ENCODE data around the gene SH3PXD2A. TPM values are rescaled to one million over a fixed set of nuclear protein-coding genes. Genes with fewer than 3 reads are reported as not detected.

The SH3PXD2A gene
- total and polyA plus RNA-seq, 12 donors = 6.9 to 44.9 (median 34.4) TPM

DNA sequence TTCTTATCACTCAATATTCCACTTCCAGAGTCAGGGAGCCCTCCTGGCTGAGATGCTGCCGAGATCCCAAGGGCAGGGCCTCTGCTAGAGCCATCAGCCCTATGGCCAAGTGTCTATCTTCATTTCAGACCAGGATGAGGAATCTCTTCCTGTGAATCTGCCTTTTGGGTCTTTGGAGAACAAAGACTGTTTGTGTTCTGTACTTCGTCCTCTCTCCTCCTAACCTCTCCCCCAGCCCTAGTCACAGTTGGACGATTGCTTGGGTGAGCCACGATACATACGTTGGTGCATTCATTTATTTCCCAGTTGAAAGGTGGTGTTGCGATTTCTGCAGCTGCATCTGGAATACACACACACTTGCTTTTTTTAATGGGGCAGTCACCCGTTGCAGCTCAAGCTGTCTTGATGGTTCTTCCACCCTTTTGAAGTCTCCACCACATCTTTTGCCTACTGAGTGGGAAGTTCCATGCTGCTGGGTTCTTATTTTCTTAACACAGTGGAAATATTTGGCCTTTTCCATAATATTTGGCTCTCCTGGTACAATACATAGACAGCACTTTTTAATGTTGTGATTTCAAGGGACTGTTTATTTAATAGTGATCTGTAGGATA, 26.7 kb downstream of the SH3PXD2A start:
- ATAC-seq (no peak), DNase-seq (no peak)
- no peak overlapping the region for H3K4me3 ChIP-seq
- H3K27me3 ChIP-seq = no peaks in the 10 kb centered on the region
- H3K27ac ChIP-seq = no peak overlapping the region
- H3K36me3 ChIP-seq = no peaks in the 10 kb centered on the region
- H3K9me3 ChIP-seq = peaks cover 0 to 9% (median 0%) of the 10 kb centered on the region in 11 donors
- 83 to 92% methylated on average over 7 of the region's 7 CpGs for WGBS, 2 donors
- intact Hi-C loops (cut with DNase I) = no loop called here
- H3K4me1 ChIP-seq = peaks cover 9 to 68% (median 43%) of the 10 kb centered on the region in 9 donors
- TF ChIP-seq, protein P1, sequence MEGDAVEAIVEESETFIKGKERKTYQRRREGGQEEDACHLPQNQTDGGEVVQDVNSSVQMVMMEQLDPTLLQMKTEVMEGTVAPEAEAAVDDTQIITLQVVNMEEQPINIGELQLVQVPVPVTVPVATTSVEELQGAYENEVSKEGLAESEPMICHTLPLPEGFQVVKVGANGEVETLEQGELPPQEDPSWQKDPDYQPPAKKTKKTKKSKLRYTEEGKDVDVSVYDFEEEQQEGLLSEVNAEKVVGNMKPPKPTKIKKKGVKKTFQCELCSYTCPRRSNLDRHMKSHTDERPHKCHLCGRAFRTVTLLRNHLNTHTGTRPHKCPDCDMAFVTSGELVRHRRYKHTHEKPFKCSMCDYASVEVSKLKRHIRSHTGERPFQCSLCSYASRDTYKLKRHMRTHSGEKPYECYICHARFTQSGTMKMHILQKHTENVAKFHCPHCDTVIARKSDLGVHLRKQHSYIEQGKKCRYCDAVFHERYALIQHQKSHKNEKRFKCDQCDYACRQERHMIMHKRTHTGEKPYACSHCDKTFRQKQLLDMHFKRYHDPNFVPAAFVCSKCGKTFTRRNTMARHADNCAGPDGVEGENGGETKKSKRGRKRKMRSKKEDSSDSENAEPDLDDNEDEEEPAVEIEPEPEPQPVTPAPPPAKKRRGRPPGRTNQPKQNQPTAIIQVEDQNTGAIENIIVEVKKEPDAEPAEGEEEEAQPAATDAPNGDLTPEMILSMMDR (IDR thresholded peaks at IDR 0.05) = no peak

DNA sequence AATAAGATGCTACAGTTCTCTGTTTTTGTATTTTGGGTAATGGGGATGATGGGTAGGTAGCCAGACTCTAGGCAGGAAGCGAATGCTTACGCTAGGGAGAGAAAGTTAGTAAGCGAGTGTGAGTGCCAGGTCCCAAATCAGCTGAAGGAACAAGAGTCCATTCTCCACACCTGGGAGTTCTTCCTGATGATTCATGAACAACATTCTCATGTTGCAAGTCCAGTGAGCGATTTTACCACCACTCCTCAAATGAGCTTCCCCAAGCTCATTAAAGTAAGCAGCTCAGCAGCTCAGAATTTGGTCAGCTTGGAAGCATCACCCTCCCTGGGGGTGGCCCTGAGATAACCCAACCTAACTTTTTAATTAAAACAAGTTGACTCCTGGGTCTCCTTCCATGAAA, 27.3 kb downstream of the SH3PXD2A start:
- intact Hi-C loops (cut with DNase I) = no loop called here
- TF ChIP-seq, protein P1 (IDR thresholded peaks at IDR 0.05) = no peak
- 90 to 93% methylated on average over 4 of the region's 4 CpGs for WGBS, 2 donors

DNA sequence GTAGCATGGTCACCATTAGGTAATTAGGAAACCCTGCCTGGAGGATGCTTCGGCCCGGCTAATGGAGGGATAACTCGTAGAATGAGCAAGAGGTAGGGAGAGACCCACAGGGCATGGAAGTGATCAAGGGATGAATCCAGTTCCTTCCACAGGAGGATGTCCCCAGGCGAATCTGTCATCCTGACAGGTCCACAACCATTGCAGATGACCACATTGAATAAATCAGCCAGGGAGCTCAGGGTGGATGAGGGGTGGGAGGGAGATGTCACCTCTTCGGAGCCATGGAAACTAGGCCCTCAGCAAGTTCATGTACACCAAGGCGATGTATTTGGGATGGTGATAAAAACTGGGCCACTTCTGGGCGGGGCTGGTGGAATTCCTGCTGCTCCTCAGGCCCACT, 28.5 kb downstream of the SH3PXD2A start:
- ATAC-seq (no peak), DNase-seq (no peak)
- WGBS, 2 donors = 98 to 99% methylated on average over 7 of the region's 7 CpGs
- no peaks in the 10 kb centered on the region for H3K36me3 ChIP-seq
- H3K27ac ChIP-seq = no peak overlapping the region
- TF ChIP-seq, protein P1 (IDR thresholded peaks at IDR 0.05) = no peak
- H3K27me3 ChIP-seq = no peaks in the 10 kb centered on the region
- H3K4me1 ChIP-seq = peaks cover 6 to 67% (median 51%) of the 10 kb centered on the region in 9 donors
- no peak overlapping the region for H3K4me3 ChIP-seq
- intact Hi-C loops (cut with DNase I) = no loop called here
- no peaks in the 10 kb centered on the region for H3K9me3 ChIP-seq

More for the DNA sequence above, 27.3 kb downstream of the SH3PXD2A start:
- Histone ChIP-seq H3K9me3 (peaks cover 0 to 8% (median 0%) of the 10 kb centered on the region in 11 donors), H3K4me3 (no peak overlapping the region), H3K27ac (no peak overlapping the region), H3K4me1 (peaks cover 6 to 68% (median 43%) of the 10 kb centered on the region in 9 donors), H3K27me3 (no peaks in the 10 kb centered on the region), H3K36me3 (no peaks in the 10 kb centered on the region)
- no peak for DNase-seq
- ATAC-seq = no peak

DNA sequence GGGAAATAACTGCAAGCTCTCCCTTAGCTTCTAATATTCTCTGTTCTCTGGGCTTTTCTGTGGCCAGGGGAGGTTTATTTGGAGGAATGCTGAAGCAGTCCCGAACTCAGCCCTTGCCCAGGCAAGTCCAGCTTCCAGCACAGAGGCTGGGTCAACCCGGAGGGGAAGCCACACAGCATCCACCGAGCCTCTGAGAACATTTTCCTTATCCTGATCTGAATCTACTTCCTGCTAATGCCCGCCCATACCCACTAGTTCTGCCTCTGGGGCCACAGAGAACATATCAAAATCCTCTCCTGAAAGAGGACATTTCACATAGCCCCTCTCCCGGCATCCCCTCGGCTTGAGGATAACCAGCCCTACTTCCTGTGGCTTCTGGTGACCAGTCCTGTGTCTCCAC, 31.1 kb downstream of the SH3PXD2A start:
- TF ChIP-seq, protein P1 (IDR thresholded peaks at IDR 0.05) = no peak
- H3K27me3 ChIP-seq = no peaks in the 10 kb centered on the region
- WGBS, 2 donors = 64 to 77% methylated on average over 6 of the region's 6 CpGs
- H3K4me3 ChIP-seq = no peak overlapping the region
- no peaks in the 10 kb centered on the region for H3K9me3 ChIP-seq
- peaks cover 11 to 72% (median 55%) of the 10 kb centered on the region in 9 donors for H3K4me1 ChIP-seq
- intact Hi-C loops (cut with DNase I) = no loop called here
- no peak overlapping the region for H3K27ac ChIP-seq
- H3K36me3 ChIP-seq = no peaks in the 10 kb centered on the region
- no peak for DNase-seq
- ATAC-seq = no peak

Data from heart right ventricle (tissue), 16 donors.